Kidney tubule cell (primary cell): Measurements from ENCODE around the gene SOX5.
"Not testable (repeated sequence)": the region's sequence is repeated elsewhere in the genome, so short reads cannot be mapped to it uniquely, and the experiment has no call there.

Source experiments
- DNase-seq: peaks from one replicate; pipeline ENCODE4 v3.0.0-alpha.2; 2018; ENCODE audit warnings: low spot score

Gene SOX5

DNA sequence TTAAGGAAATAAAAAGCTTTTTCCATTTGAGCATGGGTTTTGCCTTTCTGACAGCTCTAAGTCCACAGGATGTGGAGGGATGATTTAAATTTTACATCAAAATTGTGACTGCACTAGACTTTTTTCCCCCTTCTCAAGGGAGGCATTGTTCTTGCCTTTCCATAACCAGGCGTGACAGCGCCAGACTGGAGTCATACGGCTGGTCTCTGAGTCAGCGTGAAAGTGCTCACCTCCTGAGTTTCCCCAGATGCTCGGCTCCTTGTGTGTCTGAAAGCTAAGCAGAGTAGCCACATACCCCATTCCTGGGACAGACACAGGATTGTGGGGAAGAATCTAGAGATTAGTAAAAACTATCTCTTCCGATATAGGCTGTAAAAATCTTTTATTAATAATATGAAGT lies 43.1 kb downstream of the SOX5 start:
- DNase-seq = peak; percentile 46

GRCh38 chr12:23899434-23899833 lies 50.0 kb downstream of the SOX5 start:
- DNase-seq = no peak

- DNase-seq = no peak
Measured at GRCh38 chr12:23898121-23898520, 51.3 kb downstream of the SOX5 start.

DNA sequence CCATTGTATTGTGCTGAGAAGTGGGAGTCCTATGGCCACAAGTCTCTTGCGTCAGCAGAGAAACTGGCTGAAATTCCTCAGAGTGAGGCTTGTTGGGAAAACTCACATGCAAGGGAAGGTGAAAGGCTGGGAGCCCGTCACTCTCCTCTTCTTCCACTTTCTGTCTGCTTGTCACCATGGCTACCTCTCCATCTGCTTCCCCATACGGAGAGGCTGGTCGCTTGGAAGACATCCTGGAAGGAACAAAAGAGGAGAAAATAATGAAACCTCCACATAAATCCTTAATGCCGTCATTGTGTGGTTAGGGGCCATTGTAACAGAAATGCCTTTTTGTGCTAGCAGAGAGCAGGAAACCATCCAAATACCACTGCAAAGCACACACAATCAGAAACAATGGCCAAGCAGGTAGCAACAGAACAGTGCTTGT lies 53.7 kb downstream of the SOX5 start:
- DNase-seq = no peak

- DNase-seq = peak; percentile 6
Measured at GRCh38 chr12:23893611-23894010, 55.9 kb downstream of the SOX5 start.

- DNase-seq = no peak
Measured at GRCh38 chr12:23891115-23891514, 58.4 kb downstream of the SOX5 start.

- DNase-seq = no peak
Measured at GRCh38 chr12:23889069-23889440, 60.4 kb downstream of the SOX5 start.

GRCh38 chr12:23888396-23889068 lies 60.9 kb downstream of the SOX5 start:
- DNase-seq = no peak

- DNase-seq = no peak
Measured at GRCh38 chr12:23887055-23887835, 62.2 kb downstream of the SOX5 start.

DNA sequence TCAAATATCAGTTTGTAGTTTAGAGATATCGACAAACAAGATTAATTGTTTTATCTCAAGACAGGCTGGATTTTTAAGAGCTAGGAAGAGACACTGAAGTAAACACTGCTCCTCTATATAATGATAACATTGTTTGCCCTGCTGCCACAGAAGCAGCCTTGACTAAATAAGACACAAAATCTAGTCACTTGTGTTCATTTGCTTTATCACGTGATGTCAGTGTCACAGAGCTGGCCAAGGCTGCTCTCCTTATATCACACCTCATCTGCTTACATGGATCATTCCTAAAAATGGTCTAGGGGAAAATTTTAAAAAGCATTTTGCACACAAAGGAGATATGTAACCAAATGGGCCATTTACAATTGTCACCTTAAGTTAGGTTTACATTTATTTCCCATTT lies 64.1 kb downstream of the SOX5 start:
- DNase-seq = no peak

DNA sequence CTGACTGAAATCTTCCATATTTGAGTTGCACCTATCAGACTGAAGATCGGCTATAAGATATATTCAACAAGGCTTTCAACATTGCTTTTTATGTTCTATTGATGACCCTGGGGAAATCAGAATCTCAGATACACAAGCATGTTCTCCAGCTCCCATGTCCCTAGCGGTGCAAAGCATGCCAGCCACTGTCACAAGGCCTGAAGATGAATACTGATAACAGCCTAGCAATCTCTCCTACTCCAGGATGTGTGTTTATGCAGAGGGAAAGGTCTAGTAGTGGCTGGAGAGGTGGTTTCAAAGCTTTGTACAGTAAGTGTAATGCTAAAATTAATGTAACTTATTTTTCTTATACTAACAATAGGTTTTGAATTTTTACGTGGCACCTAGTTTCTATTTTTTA lies 64.6 kb downstream of the SOX5 start:
- DNase-seq = no peak

- DNase-seq = no peak
Measured at GRCh38 chr12:23880988-23881387, 68.5 kb downstream of the SOX5 start.

- not testable (repeated sequence) for DNase-seq
Measured at GRCh38 chr12:23876618-23877017, 72.9 kb downstream of the SOX5 start.

GRCh38 chr12:23867794-23868193 lies 81.7 kb downstream of the SOX5 start:
- no peak for DNase-seq

DNA sequence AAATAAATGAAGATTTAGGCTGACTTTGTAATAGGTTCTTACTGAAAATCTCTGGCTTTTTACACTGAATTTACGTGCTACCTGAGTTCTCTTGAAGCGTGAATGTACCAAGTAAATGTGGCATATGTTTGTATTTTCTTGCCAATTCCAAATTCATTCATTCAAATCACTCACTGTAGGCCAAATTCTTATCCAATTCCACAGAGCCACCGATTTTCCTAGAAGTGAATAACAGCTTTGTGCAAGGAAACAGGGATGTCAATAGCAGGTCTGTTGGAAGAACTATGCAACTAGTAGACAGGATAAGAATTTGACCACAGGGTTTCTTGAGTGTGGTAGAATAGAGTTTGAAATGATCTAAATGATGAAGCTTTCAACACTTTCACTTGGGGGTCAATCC lies 86.8 kb downstream of the SOX5 start:
- no peak for DNase-seq

- DNase-seq = no peak
Measured at GRCh38 chr12:23860019-23860418, 89.5 kb downstream of the SOX5 start.

DNA sequence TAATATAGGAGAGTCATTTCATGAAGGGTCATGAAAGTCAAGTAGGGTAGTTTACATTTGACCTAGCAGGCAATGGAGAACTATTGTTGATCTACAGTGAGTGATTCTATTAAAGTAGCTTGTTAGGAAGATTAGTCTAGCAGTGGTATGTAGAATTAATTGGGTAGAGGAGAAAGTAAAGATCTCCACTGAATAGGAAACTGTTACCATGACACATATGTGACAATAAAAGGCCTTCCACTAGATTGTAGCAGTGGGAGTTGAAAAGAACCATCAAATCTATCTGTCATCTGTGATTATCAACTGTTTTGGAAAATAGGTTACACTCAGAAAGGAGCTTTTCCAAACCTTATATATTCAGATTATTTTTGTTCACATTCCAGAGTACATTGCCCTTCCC lies 92.3 kb downstream of the SOX5 start:
- no peak for DNase-seq

- DNase-seq = no peak
Measured at GRCh38 chr12:23855813-23856212, 93.7 kb downstream of the SOX5 start.

DNA sequence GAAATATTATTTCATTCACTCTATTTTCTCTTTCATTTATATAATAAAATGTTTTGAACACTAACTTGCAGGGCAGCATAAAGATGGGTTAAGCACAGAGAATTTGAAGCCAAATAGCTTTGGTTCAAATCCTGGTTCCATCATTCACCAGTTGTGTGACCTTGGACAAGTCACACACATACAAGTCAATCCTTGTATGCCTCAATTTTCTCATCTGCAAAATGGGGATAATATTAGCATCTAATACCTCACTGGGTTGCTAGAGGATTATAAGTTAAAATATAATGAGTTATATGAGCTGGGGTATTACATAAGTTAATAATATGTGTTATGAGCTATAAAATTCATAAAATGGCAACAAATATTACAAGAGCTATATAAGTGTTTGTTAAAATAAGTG lies 94.9 kb downstream of the SOX5 start:
- DNase-seq = no peak

DNA sequence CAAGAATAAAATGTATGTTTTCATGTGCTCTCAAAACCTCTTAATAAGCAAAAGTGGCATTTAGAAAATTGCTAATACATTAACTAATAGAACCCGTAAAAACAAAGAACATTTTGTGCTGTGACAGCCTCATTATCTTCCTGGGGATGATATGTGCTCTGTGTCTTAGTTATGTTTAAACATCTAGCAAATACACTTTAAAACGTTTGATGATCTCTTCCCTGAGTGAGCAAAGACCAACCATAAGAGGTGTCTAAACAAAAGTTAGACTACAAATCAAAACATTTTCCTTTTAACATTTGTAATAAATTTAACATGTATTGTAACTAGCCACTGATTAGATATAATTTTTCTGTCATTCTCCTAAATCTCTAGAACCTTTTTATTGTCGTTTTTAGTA lies 95.8 kb downstream of the SOX5 start:
- no peak for DNase-seq

GRCh38 chr12:23851602-23852001 lies 97.9 kb downstream of the SOX5 start:
- DNase-seq = no peak

- DNase-seq = no peak
Measured at GRCh38 chr12:23847857-23848256, 101.6 kb downstream of the SOX5 start.

- DNase-seq = no peak
Measured at GRCh38 chr12:23843958-23844357, 105.5 kb downstream of the SOX5 start.

DNA sequence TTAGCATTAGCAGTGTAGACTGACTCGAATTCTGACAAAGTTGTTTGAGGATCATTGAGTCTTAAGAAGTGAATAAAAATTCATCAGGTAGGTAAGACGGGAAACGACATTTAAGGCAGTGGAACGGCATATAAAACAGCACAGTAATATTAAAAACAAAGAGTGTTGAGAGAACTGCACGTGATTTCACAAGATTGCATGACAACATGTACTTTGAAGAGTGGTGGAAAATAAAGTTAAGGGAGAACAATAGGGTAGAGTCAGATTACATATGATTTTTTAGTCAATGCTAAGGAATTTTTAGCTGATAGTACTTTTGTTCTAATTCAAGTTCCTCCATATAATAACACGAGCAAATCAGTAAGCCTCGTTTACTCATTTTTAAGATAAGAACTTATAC lies 115.4 kb downstream of the SOX5 start:
- DNase-seq = no peak
